GM21390 (cell line): ENCODE data around the gene NINJ1.
"Not testable (repeated sequence)": the region's sequence is repeated elsewhere in the genome, so short reads cannot be mapped to it uniquely, and the experiment has no call there.

Experiments used
- ATAC-seq: cut with Tn5 transposase; IDR thresholded peaks from one replicate; pipeline ENCODE4 v1.9.1; 2021; ENCODE audit not compliant: unreplicated experiment

The NINJ1 gene

DNA sequence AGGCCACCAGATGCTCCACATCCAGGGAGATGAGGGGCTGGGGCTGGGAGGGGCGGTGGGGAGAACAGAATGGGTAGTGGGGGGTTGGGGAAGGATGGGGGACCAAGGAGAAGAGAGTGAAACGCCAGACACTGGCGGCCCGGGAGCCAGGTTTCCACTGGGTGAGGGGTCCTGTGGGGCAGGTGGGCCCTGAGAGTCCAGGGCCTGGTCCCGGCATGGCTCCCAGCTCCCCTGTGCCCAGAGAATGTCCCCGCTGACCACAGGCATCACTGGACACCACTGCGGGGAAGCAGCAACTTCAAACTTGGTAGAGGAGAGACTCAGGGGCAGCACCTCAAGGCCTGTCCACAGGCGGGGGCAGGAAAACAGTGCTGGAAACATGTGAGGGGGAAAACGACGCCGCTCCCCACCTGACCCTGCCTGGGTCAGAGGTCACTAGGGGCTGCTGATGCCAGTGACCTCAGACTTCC, 13.2 kb downstream of the NINJ1 start:
- no peak for ATAC-seq

DNA sequence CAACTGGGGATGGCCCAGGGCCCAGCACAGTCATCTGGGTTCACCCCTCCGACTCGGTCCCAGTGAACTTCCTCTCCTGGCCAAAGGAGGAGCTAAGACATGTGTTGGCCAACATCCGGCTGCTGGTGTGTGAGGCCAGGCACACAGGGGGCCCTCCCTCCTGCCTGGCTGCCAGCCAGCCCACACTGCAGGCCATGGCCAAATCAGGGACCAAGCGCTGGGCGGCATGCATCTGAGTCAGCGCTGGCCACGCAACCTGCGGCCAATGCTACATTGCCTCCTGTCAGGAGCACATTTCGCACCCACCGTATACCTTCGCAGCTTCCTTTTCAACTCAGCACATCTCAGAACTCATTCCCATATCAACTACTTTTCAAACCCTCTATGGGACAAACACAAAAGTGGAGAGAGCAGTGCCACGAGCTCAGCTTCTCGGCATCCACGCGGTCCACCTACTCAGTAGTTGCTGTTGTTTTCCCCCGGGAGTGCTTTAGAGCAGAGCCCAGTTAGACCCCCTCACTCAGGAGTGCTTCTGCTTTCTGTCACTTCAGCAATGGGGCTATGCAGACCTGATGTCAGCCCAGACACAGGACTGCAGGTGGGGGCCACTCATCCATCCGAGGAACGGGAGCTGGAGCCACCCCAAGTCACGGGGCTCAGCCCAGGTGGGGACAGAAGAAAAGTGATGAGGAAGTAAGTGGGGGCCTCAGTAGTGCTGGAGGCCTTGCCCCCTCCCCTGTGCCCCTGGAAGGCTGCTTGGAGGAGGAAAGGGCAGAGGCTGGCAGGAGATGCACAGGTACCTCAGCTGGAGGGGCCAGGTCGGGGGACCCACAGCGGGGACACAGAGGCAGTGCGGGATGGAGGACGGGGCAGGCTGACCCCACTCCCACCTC, 13.9 kb downstream of the NINJ1 start:
- peak; percentile 91 for ATAC-seq

DNA sequence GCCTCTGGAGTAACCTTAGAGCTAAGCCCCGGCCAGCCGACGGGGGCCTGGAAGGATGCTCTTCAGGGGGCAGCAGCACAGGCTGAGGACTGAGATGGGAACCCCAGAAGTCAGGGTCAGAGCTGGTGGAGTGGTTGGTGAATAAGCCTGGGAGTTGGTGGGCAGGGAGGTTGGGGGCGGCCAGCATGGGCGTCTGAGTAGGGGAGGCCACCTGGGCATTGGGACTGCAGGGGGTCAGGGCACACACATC, 14.4 kb downstream of the NINJ1 start:
- ATAC-seq: no peak

DNA sequence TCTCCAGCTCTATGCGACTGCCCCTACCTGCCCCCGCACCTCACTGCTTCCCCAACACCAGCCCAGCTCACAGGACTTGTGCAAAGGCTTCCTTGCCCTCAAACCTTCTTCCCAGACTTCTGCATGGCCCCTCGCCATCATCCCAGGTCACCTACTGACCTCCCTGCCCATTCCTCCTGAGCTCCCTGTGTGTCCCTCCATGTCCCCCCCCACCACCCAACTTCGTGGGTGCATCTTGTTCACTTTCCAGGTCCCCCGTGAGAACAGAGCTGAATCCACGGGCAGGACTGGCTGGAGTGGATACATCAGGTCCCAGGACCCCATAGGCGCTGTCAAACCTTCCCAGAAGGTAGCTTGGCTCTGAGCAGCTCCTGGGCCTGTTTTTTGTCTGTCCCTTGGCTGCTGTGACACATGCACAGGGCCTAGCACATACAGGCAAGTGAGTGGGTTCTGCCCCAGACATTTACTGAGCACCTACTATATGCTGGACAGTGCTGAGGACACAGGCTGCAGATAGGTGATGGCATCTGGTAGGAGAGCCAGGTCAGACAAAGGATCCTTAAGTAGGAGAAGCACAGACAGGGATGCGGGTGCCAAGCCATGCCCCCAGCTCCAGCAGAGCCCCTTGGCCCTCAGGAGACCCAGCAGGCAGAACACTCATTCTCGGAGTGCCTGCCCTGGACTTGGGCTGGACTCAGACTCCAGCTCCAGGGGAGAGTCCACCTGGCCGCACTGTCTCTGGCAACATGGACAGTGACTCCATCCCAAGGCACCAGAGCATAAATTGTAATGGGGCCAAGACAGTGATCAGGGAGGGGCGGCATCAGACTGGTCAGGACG, 15.0 kb downstream of the NINJ1 start:
- no peak for ATAC-seq

DNA sequence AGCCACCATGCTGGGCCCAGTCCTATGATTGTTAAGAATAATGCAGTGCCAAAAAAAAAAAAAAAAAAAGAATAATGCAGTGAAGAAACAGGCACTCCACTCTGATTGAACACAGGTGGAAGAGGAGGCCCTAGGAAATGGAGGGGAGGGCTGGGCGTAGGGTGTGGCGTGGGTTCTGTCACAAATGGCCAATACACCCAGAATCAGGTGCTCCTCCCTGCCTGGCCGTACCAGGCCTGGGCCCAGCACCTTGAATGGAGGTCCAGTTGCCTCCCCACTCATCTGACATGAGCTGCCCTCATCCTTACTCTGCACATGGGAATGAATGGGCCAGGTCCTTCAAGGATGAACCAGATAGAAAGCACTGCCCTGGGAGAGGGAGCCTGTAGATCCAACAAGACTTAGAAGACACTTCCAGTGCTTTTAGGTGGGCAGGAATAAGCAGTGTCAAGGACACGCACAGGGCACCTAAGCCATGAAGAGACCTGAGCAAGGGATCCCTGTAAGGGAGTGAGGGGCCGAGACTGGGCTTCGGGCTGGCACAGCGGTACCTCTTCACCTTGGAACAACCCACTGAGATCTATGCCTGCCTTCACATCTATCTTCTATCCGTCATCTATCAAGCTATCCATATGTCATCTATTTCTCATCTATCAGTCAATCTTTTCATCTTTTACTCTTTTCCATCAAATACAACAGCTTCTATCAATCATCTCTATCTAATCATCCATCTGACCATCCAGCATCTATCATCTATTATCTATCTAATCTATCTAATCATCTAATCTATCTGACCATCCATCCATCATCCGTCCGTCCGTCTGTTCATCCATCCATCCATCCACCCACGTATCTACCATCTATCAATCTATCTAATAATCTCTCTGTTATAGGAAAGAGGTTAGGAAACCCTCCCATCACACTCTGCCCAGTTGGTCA, 15.9 kb downstream of the NINJ1 start:
- no peak for ATAC-seq

DNA sequence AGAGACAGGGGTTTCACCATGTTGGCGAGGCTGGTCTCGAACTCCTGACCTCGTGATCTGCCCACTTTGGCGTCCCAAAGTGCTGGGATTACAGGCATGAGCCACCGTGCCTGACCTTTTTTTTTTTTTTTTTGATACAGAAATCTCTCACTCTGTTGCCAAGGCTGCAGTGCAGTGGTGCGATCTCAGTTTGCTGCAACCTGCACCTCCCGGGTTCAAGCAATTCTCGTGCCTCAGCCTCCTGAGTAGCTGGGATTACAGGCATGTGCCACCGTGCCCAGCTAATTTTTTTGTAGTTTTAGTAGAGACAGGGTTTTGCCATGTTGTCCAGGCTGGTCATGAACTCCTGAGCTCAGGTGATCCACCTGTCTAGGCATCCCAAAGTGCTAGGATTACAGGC, 16.5 kb downstream of the NINJ1 start:
- ATAC-seq: not testable (repeated sequence)

DNA sequence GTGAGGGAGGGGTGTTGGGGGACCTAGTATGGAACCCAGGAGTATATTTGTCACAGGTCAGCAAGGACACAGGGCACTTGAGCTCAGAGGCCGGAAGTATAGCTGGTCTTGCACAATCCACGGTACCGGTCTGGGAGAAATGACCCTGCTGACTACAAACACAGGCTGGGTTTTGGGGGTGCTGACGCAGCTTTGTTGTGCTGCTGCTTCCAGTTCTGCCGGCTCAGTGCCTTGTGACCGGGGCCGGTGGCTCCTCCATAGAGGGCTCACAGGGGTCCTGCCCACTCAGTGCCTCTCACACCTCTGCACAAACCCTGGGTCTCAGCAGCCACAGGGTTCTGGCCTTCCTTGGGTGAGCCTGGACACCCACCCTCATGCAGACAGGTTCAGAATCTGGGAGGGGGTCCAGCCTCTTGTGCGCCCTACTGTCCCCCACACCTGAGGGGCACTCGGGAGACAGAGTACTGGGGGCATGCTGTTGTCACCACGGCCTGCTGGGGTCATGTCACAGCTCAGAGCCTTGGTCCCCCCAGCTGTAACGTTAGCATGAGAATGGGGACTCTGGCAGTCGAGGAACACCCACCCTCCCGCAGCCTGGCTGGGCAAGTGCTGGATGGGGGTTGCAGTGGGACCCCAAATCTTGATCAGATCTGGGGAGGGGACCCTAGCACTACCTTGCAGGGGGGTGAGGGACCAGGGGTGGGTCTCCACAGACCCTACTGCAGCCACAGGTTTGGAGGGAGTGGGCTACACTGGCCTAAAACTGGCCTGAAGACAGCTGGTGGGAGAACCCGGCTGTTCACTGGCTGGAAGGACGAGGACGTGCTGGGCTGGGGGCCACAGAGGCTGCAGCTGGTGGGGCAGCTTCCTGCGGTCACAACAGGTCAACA, 17.7 kb downstream of the NINJ1 start:
- ATAC-seq: no peak

DNA sequence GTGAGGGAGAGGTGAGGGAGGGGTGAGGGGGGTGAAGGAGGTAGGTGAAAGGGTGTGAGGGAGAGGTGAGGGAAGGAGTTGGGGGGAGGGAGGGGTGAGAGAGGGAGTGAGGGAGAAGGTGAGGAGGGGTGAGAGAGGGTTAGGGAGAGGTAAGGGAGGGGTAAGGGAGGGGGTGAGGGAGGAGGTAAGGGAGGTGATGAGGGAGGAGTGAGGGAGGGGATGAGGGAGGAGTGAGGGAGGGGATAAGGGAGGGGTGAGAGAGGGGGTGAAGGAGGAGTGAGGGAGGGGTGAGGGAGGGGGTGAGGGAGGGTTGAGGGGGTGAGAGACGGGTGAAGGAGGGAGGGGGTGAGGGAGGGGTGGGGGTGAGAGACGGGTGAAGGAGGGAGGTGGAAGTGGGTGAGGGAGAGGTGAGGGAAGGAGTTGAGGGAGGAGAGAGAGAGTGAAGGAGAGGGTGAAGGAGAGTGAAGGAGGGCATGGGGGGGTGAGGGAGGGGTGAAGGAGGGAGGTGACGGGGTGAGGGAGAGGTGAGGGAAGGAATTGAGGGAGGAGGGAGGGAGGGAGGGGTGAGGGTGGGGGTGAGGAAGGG, 18.5 kb downstream of the NINJ1 start:
- no peak for ATAC-seq

DNA sequence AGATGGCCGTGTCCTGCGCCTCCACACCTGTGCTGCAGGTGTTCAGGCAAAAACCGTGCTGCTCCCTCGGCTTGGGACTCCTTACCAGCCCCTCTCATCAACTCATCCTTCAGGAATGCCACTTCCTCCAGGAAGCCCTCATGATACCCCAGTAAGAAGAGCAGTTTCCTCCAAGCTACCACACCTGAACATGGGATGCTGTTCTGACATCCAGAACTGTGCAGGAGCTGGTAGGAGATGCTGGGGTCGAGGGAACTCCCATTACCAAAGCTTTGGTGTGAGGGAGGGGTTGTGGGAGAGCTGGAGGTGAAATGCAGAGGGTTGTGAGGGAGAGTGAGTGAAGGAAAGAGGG, 19.1 kb downstream of the NINJ1 start:
- ATAC-seq: no peak

DNA sequence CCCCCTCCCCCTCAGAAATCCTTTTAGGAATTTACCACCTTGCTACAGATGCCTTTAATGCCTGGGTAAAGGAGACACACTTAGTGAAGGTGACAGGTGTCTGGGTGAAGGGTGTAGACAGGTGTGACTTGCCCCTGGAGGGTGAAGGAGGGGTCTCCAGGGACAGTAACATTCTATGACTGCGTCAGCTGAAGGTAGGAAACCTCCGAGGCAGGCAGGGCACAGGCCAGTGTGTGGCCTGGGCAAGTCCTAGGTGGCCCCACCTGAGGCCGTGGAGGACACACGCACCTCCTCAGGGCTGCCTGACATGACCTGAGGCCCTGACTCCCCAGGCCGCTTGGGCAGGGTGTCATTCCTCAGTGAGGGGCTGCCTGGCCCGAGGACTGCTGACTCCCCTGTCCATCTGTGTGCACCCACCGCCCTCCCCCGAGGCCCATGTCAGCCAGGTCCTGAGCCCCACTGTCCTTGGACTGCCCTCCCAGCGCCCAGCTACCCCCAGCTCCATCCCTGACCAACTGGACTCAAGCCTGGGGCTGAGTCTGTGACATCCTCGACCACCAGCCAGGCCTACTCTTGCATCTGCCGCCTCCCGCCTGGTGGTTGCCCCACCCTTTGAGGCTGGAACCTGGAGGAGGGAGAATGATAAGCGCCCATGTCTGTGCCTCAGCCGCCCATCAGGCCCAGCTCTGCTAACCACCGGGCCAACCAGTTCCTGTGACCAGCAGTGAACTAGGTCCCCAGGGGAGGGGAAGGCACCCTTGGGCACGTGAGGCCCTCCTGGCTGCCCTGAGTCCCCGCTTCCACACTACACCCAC, 19.7 kb downstream of the NINJ1 start:
- no peak for ATAC-seq

DNA sequence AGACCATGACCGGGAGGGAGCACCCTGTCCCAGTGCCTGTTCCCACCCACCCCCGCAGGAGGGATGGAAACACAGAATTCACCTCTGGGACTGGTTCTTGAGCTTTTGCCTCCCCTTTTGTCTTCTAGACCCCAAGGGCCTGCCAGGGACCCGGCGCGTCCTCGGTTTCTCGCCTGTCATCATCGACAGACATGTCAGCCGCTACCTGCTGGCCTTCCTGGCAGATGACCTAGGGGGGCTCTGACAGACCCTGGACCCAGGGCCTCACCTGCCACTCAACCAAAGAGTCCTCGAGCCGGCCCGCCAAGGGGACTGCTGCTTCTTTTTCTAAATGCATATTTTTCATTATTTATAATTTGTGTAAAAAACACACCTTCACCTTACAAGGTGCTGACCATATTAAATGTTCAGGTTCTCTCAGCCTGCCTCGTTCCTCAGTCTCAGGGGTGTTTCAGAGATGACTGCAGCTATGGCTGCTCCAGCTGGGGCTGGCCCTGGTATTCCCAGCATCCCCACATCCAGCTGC, 21.1 kb downstream of the NINJ1 start:
- no peak for ATAC-seq

DNA sequence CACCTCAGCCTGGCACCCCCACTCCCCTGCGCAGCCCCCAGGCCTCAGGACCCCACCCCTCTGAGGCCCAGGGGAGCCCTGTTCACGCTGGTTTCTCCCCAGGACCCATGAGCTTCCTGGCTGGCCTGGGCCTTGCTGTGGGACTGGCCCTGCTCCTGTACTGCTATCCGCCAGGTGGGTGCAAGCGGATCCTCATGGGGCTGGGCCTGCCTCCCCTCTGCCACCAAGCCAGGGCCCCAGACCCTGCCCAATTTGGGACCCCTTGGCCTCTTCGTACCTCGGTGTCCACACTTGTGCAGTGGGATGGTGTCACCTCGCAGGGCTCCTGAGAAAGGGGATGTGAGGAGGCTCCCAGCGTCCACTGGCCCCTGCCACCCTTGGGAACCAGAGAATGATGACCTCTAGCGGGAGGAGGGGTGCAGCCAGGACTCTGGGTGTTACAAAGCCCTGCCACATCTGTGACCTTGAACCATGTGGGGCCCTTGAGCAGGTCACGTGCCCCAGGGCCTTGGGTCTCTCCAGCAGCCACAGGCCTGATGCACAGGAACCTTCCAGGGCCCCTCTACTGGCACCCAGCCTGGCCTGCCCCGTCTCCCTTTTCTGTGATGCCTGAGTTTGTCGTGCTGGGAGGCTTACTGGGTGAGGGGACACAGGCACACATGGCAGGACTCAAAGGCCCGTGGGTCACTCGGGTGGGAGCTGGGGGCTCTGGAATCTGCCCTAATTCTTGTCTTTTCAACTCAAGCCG, 21.8 kb downstream of the NINJ1 start:
- ATAC-seq: no peak

DNA sequence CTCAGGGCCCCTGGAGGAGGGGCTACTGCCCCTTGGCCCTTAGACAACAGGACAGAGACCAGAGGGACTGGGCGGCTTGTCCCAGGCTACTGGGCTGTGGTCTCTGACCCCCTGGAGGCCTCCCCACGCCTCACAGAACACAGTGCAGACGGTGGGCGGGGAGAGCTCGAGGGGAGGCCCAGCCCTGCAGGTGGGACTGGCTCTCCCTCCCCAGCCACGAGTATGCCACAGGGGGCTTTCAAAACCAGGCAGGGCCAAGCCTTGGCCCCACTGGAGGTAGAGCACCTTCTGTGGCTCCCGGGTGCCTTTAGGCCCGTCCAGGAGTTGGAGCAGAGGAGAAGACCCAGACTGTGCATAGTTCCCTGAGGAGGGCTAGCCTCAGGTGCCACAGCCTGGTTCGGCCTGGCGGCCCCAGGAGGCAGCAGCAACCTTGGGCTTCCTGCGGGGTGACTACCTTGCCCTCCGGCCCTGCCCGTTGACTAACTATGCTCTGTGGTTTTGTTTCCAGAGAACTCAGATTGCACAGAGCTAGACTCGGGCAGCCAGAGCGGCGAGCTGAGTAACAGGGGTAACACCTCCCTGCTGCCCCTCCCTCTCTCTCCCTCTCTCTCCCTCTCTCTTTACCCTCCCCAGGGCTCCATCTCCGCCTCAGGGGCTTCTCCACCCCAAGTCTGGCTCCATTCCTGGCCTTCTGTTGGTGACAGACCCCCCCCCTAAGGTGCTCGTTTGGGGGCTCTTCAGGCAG, 22.5 kb downstream of the NINJ1 start:
- ATAC-seq: no peak

DNA sequence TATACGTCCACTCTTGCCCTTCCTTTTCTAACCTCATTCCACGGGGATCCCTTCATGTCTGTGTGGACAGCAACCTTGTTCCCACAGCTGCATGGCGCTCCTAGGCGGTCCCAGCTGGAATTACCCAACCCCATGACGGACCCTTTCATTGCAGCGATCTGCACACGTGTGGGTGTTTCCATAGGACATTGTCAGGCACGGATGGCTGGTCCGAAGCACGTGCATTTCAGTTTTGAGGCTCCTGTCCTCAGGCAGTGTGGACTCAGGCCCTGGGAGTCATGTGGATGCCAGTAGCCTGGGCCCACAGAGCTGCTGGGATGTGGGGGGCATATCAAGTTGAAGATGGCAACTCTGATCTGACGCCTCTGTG, 23.1 kb downstream of the NINJ1 start:
- no peak for ATAC-seq

DNA sequence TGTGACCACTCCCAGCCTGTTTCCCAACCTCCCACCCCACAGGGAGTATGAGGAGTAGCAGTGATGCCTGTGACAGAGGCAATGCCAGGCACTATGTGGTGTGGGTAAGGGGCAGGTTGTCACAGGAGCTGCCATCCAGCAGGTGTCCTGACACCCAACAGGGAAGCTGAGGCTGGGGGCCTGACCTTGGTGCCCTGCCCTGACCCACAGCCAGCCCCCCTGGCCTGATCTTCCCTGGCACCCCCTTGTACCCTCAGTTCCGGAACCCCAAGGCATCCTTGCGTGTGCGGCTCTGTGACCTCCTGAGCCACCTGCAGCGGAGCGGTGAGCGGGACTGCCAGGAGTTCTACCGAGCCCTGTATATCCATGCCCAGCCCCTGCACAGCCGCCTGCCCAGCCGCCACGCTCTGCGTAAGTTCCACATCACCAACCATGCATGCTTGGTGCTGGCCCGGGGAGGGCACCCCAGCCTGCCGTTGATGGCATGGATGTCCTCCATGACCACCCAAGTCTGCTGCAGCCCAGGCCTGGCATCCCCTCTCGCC, 23.7 kb downstream of the NINJ1 start:
- no peak for ATAC-seq

DNA sequence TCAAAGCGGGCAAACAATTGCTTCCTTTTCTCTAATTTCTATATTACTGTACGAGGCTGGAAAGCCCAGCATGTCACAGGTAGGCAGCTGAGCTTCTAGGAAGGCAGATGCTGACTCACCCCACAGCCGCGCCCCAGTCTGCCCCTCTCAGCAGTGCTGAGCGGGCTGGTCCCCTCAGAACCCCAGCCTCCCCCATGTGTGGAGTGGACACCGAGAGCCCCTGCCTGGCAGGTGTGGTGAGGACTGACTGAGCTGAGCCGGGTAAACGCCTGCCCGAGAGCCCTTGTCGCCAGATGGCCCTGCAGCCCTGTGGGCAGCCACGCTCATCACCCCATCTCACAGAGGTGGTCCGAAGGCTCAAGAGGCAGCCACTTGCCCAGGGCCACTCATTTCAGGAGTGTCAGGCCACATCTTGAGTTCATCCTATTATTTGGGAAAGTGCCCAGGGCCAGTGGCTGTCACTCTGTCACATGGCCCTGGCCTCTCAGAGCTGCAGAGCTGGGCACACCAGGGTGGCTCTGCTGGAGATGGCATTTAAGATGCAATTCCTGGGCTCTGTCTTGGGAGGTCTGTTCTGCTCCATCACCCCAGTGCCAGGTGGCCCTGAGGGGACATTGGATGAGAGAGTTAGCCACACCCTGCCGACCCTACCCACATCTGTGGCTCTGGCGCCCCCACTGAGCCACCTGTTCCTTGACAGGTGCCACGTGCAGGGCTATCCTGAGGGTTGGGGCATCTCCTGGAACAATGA, 25.6 kb downstream of the NINJ1 start:
- ATAC-seq: no peak

DNA sequence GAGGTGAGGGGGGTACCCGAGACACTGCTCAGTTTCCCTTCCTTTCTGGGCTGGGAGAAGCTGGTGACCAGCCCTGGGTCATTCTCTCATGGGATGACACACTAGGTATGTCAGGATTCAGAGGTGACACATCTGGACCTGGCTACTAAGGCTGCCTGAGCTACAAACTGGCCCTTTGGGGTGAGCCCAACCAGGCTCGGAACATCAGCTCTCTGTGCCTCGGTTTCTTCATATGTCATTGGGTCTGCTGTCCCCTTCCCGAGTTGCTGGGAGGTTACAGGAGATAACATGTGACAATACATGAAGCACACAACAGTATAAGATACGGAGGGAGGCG, 26.3 kb downstream of the NINJ1 start:
- no peak for ATAC-seq
